ENCODE results near the gene CHI3L2. TPM values are rescaled to one million over a fixed set of nuclear protein-coding genes. Genes with fewer than 3 reads are reported as not detected.

Gene CHI3L2
- total RNA-seq, 1 experiment from 2014 or later = 0.77 TPM

GRCh38 chr1:111241797-111242196 is 14.3 kb downstream of the CHI3L2 start:
- in situ Hi-C loops (cut with HindIII; ENCODE audit: low pct_unique_long_range_greater_than_20kb, low sequenced_read_pairs) = loop anchor here (10.0 kb wide), 1 partner anchor 73 kb away; no protein-coding TSS in a partner anchor
- CTCF ChIA-PET = no interaction called here
- H3K27ac ChIP-seq (ENCODE audit: low read length) = no peak overlapping the region
- intact Hi-C loops (cut with micrococcal nuclease; ENCODE audit: unreplicated experiment) = no loop called here
- H3K9me3 ChIP-seq (ENCODE audit: control insufficient read depth, insufficient read depth, low read depth, low read length) = no peaks in the 10 kb centered on the region
- no peaks in the 10 kb centered on the region for H3K4me1 ChIP-seq (ENCODE audit: control insufficient read depth, insufficient read depth, low read length)
- no peak overlapping the region for H3K4me3 ChIP-seq (ENCODE audit: low read depth in 2 of 2, low read length in 2 of 2)
- DNase-seq (ENCODE audit: low read depth, low spot score) = no peak
- no peaks in the 10 kb centered on the region for H3K36me3 ChIP-seq (ENCODE audit: control insufficient read depth, insufficient read depth, low read length)
- TF ChIP-seq POLR2AphosphoS5 (IDR thresholded peaks at IDR 0.05; ENCODE audit: low read depth, low read length) = no peak
- TF ChIP-seq REST (IDR thresholded peaks at IDR 0.05; ENCODE audit: insufficient read depth in 1 of 2, low read depth in 2 of 2, low read length in 1 of 2) = no peak
- no peak for TF ChIP-seq SIN3A (IDR thresholded peaks at IDR 0.05; ENCODE audit: borderline replicate concordance, insufficient read depth, low read depth, low read length)
- TF ChIP-seq CTCF (IDR thresholded peaks at IDR 0.05) = no peak
- TF ChIP-seq TCF7L2 (IDR thresholded peaks at IDR 0.05; ENCODE audit: low read depth, low read length) = no peak
- no peaks in the 10 kb centered on the region for H3K27me3 ChIP-seq (ENCODE audit: control insufficient read depth, insufficient read depth, low read length)
- POLR2A ChIA-PET = no interaction called here
- no peak for ATAC-seq
- BruUV-seq (replicated peaks) = no TSS peak

- no TSS peak for BruUV-seq (replicated peaks)
- ATAC-seq (no peak), DNase-seq (ENCODE audit: low read depth, low spot score) (no peak)
- Histone ChIP-seq H3K4me3 (ENCODE audit: low read depth in 2 of 2, low read length in 2 of 2) (no peak overlapping the region), H3K36me3 (ENCODE audit: control insufficient read depth, insufficient read depth, low read length) (no peaks in the 10 kb centered on the region), H3K4me1 (ENCODE audit: control insufficient read depth, insufficient read depth, low read length) (no peaks in the 10 kb centered on the region), H3K9me3 (ENCODE audit: control insufficient read depth, insufficient read depth, low read depth, low read length) (no peaks in the 10 kb centered on the region), H3K27ac (ENCODE audit: low read length) (0 out of 2 replicates have a peak overlapping the region, but pooled peaks have one; percentile 29), H3K27me3 (ENCODE audit: control insufficient read depth, insufficient read depth, low read length) (no peaks in the 10 kb centered on the region)
- ChIA-PET POLR2A (no interaction called here), CTCF (no interaction called here)
- intact Hi-C loops (cut with micrococcal nuclease; ENCODE audit: unreplicated experiment) (no loop called here), in situ Hi-C loops (cut with HindIII; ENCODE audit: low pct_unique_long_range_greater_than_20kb, low sequenced_read_pairs) (loop anchor here (10.0 kb wide), 1 partner anchor 72 kb away; no protein-coding TSS in a partner anchor)
- TF ChIP-seq CTCF (IDR thresholded peaks at IDR 0.05) (no peak), POLR2AphosphoS5 (IDR thresholded peaks at IDR 0.05; ENCODE audit: low read depth, low read length) (no peak), SIN3A (IDR thresholded peaks at IDR 0.05; ENCODE audit: borderline replicate concordance, insufficient read depth, low read depth, low read length) (no peak), TCF7L2 (IDR thresholded peaks at IDR 0.05; ENCODE audit: low read depth, low read length) (no peak), REST (IDR thresholded peaks at IDR 0.05; ENCODE audit: insufficient read depth in 1 of 2, low read depth in 2 of 2, low read length in 1 of 2) (no peak)
Observed at GRCh38 chr1:111242805-111243523, 15.5 kb downstream of the CHI3L2 start.

Data from Panc1 (cell line).